HG03432 (cell line): ENCODE data around the gene OGFOD3.

Experiments
- ATAC-seq: cut with Tn5 transposase; IDR thresholded peaks from one replicate; pipeline ENCODE4 v1.9.1; 2021; ENCODE audit warnings: mild to moderate bottlenecking, moderate library complexity; ENCODE audit not compliant: unreplicated experiment

Gene OGFOD3

DNA sequence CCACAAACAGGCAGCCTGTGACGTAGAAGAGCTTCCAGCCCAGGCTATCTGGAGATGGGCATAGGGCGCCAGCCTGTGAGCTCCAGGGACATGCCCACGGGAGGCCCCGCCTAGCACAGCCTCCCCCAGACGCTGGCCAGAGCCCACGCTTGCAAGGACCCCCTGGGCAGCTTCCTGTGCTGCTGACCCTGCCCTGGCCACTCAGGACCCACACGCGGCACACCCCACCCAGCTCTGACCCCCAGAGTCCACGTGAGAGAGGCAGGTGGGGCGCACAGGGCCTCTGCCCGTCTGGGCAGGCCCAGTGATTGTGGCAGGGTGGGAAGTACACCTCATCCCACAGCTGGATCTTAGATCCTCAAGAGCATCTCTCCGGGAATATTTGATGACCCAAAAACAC, 28.3 kb upstream of the OGFOD3 start:
- no peak for ATAC-seq

- ATAC-seq: no peak
These were observed 27.7 kb upstream of the OGFOD3 start for GRCh38 chr17:82446124-82446523.

- no peak for ATAC-seq
These were observed 27.2 kb upstream of the OGFOD3 start for GRCh38 chr17:82445542-82445941.

DNA sequence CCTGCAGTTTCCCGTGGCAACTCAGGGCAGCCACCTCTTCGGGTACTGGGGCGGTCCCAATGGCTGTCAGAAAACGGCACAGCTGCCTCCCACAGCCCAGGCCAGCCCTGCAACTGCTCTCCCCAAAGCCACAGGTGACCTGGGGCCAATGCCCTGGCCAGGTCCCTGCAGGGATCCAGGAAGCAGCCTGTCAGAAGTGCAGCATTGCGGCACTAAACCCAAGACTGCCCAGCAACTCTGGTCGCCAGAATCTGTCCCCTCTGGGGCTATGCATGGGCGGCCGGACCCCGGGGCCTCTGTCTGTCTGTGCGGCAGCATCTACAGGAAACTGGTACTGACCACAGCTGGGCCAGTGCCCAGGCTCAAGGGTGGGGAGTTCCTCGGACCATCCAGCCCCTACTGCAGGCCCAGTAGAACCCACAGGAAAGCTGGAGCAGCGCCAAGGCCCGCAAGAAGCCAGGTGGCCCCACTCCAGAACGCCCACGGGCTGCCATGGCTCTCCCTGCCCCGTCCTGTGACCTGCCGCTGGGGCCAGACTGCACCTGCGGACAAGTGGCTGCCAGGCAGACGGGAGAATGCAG, 26.6 kb upstream of the OGFOD3 start:
- no peak for ATAC-seq

DNA sequence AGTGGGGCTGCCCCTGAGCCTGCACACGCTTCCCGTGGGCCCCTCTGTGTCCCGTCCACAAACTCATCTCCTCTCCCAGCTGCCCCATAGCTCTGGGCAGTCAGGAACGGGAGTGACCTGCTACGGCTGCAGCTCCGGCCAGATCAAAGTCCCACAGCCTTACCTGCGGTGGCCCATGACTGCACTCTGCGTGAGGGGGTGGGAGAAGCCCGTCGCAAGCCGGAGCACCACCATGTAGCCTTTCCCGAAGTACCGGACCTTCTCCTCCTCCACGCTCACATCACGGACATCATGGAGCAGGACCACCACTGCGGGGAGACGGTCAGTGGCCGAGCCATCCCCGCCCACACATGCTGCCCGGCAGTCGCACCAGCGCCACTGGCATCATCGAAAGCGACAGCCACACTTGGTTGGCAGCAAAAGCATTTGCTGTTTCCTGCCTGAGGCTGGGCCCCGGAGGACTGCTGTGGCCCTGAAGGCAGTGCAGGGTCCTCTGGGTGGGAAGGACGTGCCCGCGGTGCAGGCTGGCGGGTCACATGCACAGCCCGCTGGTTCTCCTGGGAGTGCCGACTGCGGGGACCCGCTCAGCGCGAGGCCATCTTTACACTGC, 26.0 kb upstream of the OGFOD3 start:
- no peak for ATAC-seq

GRCh38 chr17:82443465-82444283, 25.3 kb upstream of the OGFOD3 start:
- ATAC-seq: no peak

- no peak for ATAC-seq
These were observed 24.5 kb upstream of the OGFOD3 start for GRCh38 chr17:82442643-82443464.

DNA sequence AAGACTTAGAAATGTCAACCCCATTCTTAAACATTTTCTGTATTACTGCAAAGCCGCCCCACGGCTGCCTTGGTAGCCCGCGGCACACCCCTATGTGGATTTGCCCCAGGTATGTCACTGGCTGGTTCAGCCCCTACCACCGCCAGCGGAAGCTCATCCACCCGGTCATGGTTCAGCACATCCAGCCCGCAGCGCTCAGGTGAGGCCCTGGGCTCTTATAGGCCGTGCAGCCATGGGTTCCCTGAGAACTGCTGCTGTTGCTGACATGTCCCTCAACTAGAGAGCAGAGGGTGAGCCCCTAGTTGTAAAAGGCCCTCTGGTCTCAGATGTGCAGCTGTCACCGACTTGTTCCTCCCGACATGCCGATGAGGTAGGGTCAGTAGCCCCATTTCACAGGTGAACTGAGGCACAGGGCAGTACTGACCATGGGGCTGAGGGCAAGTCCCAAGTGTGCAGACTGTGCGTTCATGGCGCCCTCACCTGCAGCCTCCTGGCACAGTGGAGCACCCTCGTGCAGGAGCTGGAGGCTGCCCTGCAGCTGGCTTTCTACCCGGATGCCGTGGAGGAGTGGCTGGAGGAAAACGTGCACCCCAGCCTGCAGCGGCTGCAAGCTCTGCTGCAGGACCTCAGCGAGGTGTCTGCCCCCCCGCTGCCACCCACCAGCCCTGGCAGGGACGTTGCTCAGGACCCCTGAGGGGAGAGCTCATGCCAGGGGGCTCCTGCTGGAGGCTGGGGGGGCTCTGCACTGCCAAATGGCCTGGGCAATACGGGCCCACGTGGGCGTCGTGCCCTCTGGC, 23.5 kb upstream of the OGFOD3 start:
- ATAC-seq: no peak

DNA sequence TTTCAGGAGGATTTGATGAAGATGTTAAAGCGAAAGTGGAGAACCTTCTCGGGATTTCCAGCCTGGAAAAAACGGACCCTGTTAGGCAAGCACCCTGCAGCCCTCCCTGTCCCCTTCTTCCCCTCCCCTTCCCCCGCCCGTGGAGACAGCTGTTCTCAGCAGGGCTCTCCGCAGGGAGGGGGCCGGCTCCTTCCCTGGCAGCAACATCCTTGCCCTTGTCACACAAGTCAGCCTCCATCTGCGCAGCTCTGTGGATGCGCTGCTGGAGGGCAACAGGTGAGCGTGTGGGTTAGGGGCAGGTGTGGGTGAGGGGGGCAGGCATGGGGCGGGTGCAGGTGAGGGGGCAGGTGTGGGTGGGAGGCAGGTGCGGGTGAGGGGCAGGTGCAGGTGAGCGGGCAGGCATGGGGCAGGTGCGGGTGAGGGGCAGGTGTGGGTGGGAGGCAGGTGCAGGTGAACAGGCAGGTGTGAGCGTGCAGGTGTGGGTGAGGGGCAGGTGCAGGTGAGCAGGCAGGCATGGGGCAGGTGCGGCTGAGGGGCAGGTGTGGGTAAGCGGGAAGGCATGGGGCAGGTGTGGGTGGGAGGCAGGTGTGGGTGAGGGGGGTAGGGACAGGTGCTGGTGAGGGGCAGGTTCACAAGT, 22.7 kb upstream of the OGFOD3 start:
- ATAC-seq: no peak

DNA sequence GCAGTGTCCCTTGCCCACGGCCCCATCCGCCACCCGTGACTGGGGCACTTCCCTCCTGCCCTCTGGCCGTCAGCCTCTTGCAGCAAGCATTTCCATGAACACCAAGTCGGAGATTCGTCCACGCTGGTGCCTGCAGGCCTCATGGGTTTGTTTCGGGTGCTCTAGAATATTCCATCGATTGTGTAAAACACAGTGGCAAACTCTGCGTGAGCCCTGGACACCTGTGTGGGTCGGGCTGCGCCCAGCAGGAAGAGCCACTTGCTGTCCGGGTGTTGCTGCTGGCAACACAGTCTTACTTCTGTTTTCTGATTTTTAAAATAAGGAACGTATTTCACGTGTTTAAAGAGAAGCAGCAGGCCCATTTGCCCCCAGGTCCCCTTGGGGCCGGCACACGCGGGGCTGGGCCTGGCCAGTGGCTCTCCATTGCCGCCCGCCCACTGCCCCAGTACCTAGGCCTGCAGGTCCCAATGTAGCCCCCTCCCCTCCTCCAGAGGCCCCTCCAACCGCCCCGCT, 22.1 kb upstream of the OGFOD3 start:
- no peak for ATAC-seq

- no peak for ATAC-seq
These were observed 21.5 kb upstream of the OGFOD3 start for GRCh38 chr17:82439829-82440365.

DNA sequence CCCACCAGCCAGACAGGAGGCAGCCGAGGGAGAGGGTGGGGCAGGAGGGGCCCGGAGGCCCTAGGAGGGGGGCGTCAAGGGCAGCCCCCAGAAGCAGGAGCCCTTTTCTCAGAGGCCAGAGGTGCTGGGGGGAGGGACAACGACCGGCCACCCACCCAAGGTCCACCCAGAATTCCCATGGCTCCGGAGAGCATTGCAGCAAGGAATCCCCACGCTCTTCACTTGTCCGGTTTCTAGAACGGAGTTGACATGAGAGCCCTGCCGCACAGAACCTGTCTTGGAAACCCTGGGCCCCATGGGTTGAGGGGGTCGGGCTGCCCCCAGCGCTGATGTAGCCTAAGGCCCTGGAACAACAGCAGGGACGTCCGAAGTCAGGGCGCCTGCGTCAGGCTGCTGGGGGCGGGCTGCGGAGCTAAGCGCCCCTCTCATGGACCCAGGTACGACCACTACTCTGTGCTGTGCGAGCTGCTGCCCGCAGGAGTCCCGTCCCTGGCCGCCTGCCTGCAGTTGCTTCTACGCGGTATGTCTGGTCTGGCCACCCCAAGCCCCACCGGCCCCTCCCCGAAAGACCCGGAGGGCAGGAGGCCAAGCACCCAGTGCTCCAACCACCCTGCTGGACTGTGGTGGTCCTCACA, 20.9 kb upstream of the OGFOD3 start:
- no peak for ATAC-seq

DNA sequence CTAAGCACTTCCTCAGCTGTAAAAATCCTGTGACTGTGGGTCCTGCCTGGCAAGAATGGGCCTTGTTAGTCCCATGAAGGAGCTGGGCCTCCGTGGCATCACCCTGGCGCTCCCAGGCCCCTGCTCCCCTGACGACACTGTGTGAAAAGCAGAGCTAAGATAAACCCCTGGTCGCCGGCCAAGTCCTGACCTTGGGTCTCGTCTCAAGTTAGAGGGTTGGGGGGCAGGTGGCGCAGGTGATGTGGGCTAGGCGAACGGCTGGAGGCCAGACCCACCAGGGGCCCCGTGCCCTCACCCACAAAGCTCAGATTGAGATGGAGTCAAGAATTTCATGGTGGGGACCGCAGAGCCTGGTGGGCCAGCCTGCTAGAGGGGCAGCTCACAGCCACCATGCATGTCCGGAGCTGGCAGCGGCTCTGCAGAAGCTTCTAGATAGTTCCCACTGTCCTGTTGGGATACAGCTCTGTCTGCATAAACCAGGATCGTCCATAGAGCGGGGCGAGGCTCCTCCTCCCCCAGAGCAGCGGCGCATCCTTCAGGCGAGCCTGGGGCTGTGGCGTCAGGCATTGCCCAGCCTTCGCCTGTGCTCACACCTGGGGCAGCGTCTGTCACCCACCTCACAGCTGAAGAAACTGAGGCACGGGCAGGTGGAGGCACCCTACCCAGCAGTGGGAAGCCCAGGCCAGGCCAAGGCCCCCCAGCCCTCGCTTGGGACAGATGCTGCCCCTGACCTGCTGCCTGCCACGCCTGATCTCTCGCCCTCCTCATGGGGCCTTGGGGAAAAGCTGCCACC, 20.2 kb upstream of the OGFOD3 start:
- ATAC-seq: no peak

DNA sequence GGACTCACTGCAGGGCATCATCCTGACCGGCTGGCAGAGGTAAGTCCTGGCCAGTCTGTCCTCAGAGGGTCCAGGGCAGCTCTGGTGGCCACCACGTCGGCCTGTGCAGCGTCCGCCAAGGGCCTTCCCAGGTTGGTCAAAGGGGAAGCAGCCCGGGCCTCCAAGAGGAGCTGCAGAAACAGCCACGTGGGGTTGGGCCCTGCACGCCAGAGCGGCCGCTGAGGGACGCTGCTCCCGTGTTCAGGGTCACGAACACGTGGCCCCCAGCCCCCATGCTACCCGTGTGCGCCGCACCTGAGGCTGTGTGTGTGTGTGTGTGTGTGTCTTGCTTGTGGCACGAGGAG, 18.9 kb upstream of the OGFOD3 start:
- ATAC-seq: no peak

- no peak for ATAC-seq
These were observed 18.4 kb upstream of the OGFOD3 start for GRCh38 chr17:82436601-82437324.

DNA sequence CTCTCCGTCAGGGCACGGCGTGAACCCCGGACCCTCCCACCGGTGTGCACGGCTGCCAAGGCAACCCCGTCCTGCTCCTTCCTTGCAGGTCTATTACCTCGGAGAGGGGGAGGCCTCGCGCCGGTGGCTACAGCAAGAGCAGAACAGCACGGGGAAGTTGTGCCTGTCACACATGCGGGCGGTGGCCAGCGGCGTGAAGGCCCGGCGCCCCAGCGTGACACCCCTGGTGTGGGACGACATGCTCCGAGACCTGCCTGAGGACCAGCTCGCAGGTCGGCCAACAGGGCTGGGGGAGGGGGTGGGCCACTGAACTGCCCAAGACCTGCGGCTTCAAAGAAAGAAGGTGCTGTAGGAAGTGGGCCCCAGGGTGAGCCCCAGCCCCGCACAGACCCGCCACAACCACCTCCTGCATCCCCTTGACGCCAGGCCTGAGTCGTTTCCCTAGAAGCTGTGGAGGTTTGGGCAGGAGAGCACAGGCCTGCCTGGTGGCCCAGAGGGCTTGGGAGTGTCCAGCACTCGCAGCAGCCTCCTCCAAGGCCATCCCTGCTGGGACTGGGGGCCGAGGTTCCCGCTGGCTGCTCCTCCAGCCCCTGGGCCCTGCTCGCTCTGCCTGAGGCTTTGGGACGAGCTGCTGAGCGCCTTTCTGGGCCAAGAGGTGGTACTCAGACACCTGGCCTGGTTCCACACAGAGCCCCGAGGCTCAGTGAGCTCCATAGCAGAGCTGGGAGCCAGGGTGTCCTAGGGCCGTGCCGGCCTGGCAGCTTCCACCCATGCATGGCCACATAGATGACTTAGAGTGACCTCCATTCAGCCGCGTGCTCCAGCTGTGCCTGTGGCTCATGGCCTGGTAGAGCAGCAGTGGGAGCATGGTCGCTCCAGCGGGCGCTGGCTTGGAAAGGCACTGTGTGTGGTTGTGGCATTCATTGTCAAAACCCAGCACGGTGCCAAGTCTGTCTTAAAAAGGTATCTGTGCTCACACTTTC, 17.5 kb upstream of the OGFOD3 start:
- no peak for ATAC-seq

GRCh38 chr17:82435103-82435502, 16.7 kb upstream of the OGFOD3 start:
- ATAC-seq: no peak
